HUES48 (cell line): ENCODE measurements around the gene NAA25.

Experiments
- H3K27ac ChIP-seq: one replicate; pipeline ENCODE4 v1.7.0; 2013; ENCODE audit warnings: low read depth, low read length, inconsistent platforms
- H3K27me3 ChIP-seq: 2 replicates; pipeline ENCODE4 v1.6.1; 2013; ENCODE audit warnings: mild to moderate bottlenecking, low read length; ENCODE audit not compliant: control insufficient read depth, insufficient read depth
- H3K36me3 ChIP-seq: 2 replicates; pipeline ENCODE4 v1.6.1; 2013; ENCODE audit warnings: low read length; ENCODE audit not compliant: control insufficient read depth, insufficient read depth
- H3K4me1 ChIP-seq: 2 replicates; pipeline ENCODE4 v1.6.1; 2013; ENCODE audit warnings: mild to moderate bottlenecking, low read length; ENCODE audit not compliant: control insufficient read depth, insufficient read depth
- H3K4me3 ChIP-seq: 2 replicates; pipeline ENCODE4 v1.5.1; 2013; ENCODE audit warnings: mild to moderate bottlenecking, low read depth, low read length
- H3K9ac ChIP-seq: 2 replicates; pipeline ENCODE4 v1.6.1; 2013; ENCODE audit warnings: mild to moderate bottlenecking, low read depth, low read length, moderate library complexity
- H3K9me3 ChIP-seq: 2 replicates; pipeline ENCODE4 v1.6.1; 2013; ENCODE audit warnings: low read length; ENCODE audit not compliant: control insufficient read depth, insufficient read depth

NAA25 gene

GRCh38 chr12:111992464-111992863 is 116.1 kb downstream of the NAA25 start:
- Histone ChIP-seq H3K4me3 (no peak overlapping the region), H3K4me1 (no peaks in the 10 kb centered on the region), H3K9me3 (no peaks in the 10 kb centered on the region), H3K27me3 (no peaks in the 10 kb centered on the region), H3K27ac (no peak overlapping the region), H3K36me3 (no peaks in the 10 kb centered on the region), H3K9ac (no peak overlapping the region)

- H3K9ac ChIP-seq, result no peak overlapping the region
- no peak overlapping the region for H3K27ac ChIP-seq
Observed at GRCh38 chr12:111991946-111992345, 116.6 kb downstream of the NAA25 start.

GRCh38 chr12:111991535-111991934 is 117.0 kb downstream of the NAA25 start:
- Histone ChIP-seq H3K4me1 (no peaks in the 10 kb centered on the region), H3K27ac (no peak overlapping the region), H3K27me3 (no peaks in the 10 kb centered on the region), H3K9me3 (no peaks in the 10 kb centered on the region), H3K4me3 (no peak overlapping the region), H3K9ac (no peak overlapping the region), H3K36me3 (no peaks in the 10 kb centered on the region)

More at GRCh38 chr12:111991946-111992345, 116.6 kb downstream of the NAA25 start:
- Histone ChIP-seq H3K4me3 (no peak overlapping the region), H3K27me3 (no peaks in the 10 kb centered on the region), H3K4me1 (no peaks in the 10 kb centered on the region), H3K36me3 (no peaks in the 10 kb centered on the region), H3K9me3 (no peaks in the 10 kb centered on the region)

- Histone ChIP-seq H3K9me3 (no peaks in the 10 kb centered on the region), H3K9ac (no peak overlapping the region), H3K27me3 (no peaks in the 10 kb centered on the region), H3K27ac (no peak overlapping the region), H3K4me1 (no peaks in the 10 kb centered on the region), H3K4me3 (no peak overlapping the region), H3K36me3 (no peaks in the 10 kb centered on the region)
Observed at GRCh38 chr12:111984820-111985219, 123.8 kb downstream of the NAA25 start.

GRCh38 chr12:111981987-111982386 is 126.6 kb downstream of the NAA25 start:
- Histone ChIP-seq H3K4me3 (no peak overlapping the region), H3K9me3 (no peaks in the 10 kb centered on the region), H3K4me1 (no peaks in the 10 kb centered on the region), H3K27me3 (no peaks in the 10 kb centered on the region), H3K36me3 (no peaks in the 10 kb centered on the region), H3K27ac (no peak overlapping the region), H3K9ac (no peak overlapping the region)

GRCh38 chr12:111980598-111980997 is 128.0 kb downstream of the NAA25 start:
- no peak overlapping the region for H3K4me3 ChIP-seq
- H3K27ac ChIP-seq, result no peak overlapping the region
- H3K4me1 ChIP-seq, result no peaks in the 10 kb centered on the region
- no peak overlapping the region for H3K9ac ChIP-seq
- no peaks in the 10 kb centered on the region for H3K27me3 ChIP-seq
- H3K9me3 ChIP-seq, result no peaks in the 10 kb centered on the region
- H3K36me3 ChIP-seq, result no peaks in the 10 kb centered on the region

- Histone ChIP-seq H3K9me3 (no peaks in the 10 kb centered on the region), H3K9ac (no peak overlapping the region), H3K36me3 (no peaks in the 10 kb centered on the region), H3K4me3 (no peak overlapping the region), H3K27ac (no peak overlapping the region), H3K4me1 (no peaks in the 10 kb centered on the region), H3K27me3 (no peaks in the 10 kb centered on the region)
Observed at GRCh38 chr12:111978545-111978944, 130.0 kb downstream of the NAA25 start.

GRCh38 chr12:111976860-111977259 is 131.7 kb downstream of the NAA25 start:
- Histone ChIP-seq H3K4me3 (no peak overlapping the region), H3K4me1 (no peaks in the 10 kb centered on the region), H3K9ac (no peak overlapping the region), H3K9me3 (no peaks in the 10 kb centered on the region), H3K27me3 (no peaks in the 10 kb centered on the region), H3K36me3 (no peaks in the 10 kb centered on the region), H3K27ac (no peak overlapping the region)
